Measurements from ENCODE around the gene MTUS2. TPM values are rescaled to one million over a fixed set of nuclear protein-coding genes. Genes with fewer than 3 reads are reported as not detected.
A peak's percentile ranks its signal among the peaks of the same experiment; 100 is the strongest.

Gene MTUS2
- total RNA-seq, 1 donor from 2014 or later = 6.8 TPM

- Mint-ChIP-seq H3K4me3 (ENCODE audit: unreplicated experiment) (no peak overlapping the region), H3K27ac (ENCODE audit: unreplicated experiment) (no peak overlapping the region), H3K27me3 (ENCODE audit: unreplicated experiment) (no peaks in the 10 kb centered on the region), H3K36me3 (ENCODE audit: unreplicated experiment) (peaks cover under 1% of the 10 kb centered on the region), H3K4me1 (ENCODE audit: low read depth, unreplicated experiment) (peaks cover 4% of the 10 kb centered on the region), H3K9me3 (ENCODE audit: unreplicated experiment) (no peaks in the 10 kb centered on the region)
- no peak for TF ChIP-seq CTCF (IDR thresholded peaks at IDR 0.05; ENCODE audit: partially characterized antibody, unreplicated experiment)
- no peak for DNase-seq
Measured at GRCh38 chr13:29379281-29379680, 559.1 kb downstream of the MTUS2 start.

GRCh38 chr13:29379865-29380264 is 559.7 kb downstream of the MTUS2 start:
- DNase-seq = no peak
- TF ChIP-seq CTCF (IDR thresholded peaks at IDR 0.05; ENCODE audit: partially characterized antibody, unreplicated experiment) = no peak
- no peak overlapping the region for H3K4me3 Mint-ChIP-seq (ENCODE audit: unreplicated experiment)
- no peak overlapping the region for H3K27ac Mint-ChIP-seq (ENCODE audit: unreplicated experiment)
- no peaks in the 10 kb centered on the region for H3K36me3 Mint-ChIP-seq (ENCODE audit: unreplicated experiment)
- H3K9me3 Mint-ChIP-seq (ENCODE audit: unreplicated experiment) = no peaks in the 10 kb centered on the region
- peaks cover 8% of the 10 kb centered on the region for H3K4me1 Mint-ChIP-seq (ENCODE audit: low read depth, unreplicated experiment)
- H3K27me3 Mint-ChIP-seq (ENCODE audit: unreplicated experiment) = no peaks in the 10 kb centered on the region

GRCh38 chr13:29382021-29382420 is 561.9 kb downstream of the MTUS2 start:
- H3K36me3 Mint-ChIP-seq (ENCODE audit: unreplicated experiment) = no peaks in the 10 kb centered on the region
- peaks cover 3% of the 10 kb centered on the region for H3K27me3 Mint-ChIP-seq (ENCODE audit: unreplicated experiment)
- no peaks in the 10 kb centered on the region for H3K9me3 Mint-ChIP-seq (ENCODE audit: unreplicated experiment)
- H3K4me3 Mint-ChIP-seq (ENCODE audit: unreplicated experiment) = no peak overlapping the region
- TF ChIP-seq CTCF (IDR thresholded peaks at IDR 0.05; ENCODE audit: partially characterized antibody, unreplicated experiment) = no peak
- DNase-seq = no peak
- no peak overlapping the region for H3K27ac Mint-ChIP-seq (ENCODE audit: unreplicated experiment)
- H3K4me1 Mint-ChIP-seq (ENCODE audit: low read depth, unreplicated experiment) = peaks cover 10% of the 10 kb centered on the region

- H3K27ac Mint-ChIP-seq (ENCODE audit: unreplicated experiment) = no peak overlapping the region
- H3K36me3 Mint-ChIP-seq (ENCODE audit: unreplicated experiment) = no peaks in the 10 kb centered on the region
- TF ChIP-seq CTCF (IDR thresholded peaks at IDR 0.05; ENCODE audit: partially characterized antibody, unreplicated experiment) = no peak
- peaks cover 3% of the 10 kb centered on the region for H3K27me3 Mint-ChIP-seq (ENCODE audit: unreplicated experiment)
- H3K4me1 Mint-ChIP-seq (ENCODE audit: low read depth, unreplicated experiment) = peaks cover 10% of the 10 kb centered on the region
- DNase-seq = no peak
- H3K4me3 Mint-ChIP-seq (ENCODE audit: unreplicated experiment) = no peak overlapping the region
- H3K9me3 Mint-ChIP-seq (ENCODE audit: unreplicated experiment) = peaks cover 4% of the 10 kb centered on the region
Measured at GRCh38 chr13:29383476-29383875, 563.3 kb downstream of the MTUS2 start.

- Mint-ChIP-seq H3K4me3 (ENCODE audit: unreplicated experiment) (no peak overlapping the region), H3K27me3 (ENCODE audit: unreplicated experiment) (peaks cover 3% of the 10 kb centered on the region), H3K36me3 (ENCODE audit: unreplicated experiment) (no peaks in the 10 kb centered on the region), H3K27ac (ENCODE audit: unreplicated experiment) (peak overlapping the region; percentile 53), H3K9me3 (ENCODE audit: unreplicated experiment) (peaks cover 4% of the 10 kb centered on the region), H3K4me1 (ENCODE audit: low read depth, unreplicated experiment) (peaks cover 10% of the 10 kb centered on the region)
- DNase-seq = peak; percentile 59
- TF ChIP-seq CTCF (IDR thresholded peaks at IDR 0.05; ENCODE audit: partially characterized antibody, unreplicated experiment) = no peak
Measured at GRCh38 chr13:29384466-29384865, 564.3 kb downstream of the MTUS2 start.

Data from glutamatergic neuron (in vitro differentiated cells).